ENCODE measurements around the gene IPCEF1.

IPCEF1 gene

GRCh38 chr6:154164397-154164796, 192.2 kb downstream of the IPCEF1 start:
- no peak for DNase-seq (ENCODE audit: low read depth in 2 of 2)

- DNase-seq (ENCODE audit: low read depth in 2 of 2) = no peak
Observed at GRCh38 chr6:154161689-154162088, 194.9 kb downstream of the IPCEF1 start.

- DNase-seq (ENCODE audit: low read depth in 2 of 2) = no peak
Observed at GRCh38 chr6:154159126-154159525, 197.5 kb downstream of the IPCEF1 start.

GRCh38 chr6:154157706-154158105, 198.9 kb downstream of the IPCEF1 start:
- no peak for DNase-seq (ENCODE audit: low read depth in 2 of 2)

GRCh38 chr6:154157082-154157481, 199.5 kb downstream of the IPCEF1 start:
- no peak for DNase-seq (ENCODE audit: low read depth in 2 of 2)

- peak; percentile 15 to 30 for DNase-seq (ENCODE audit: low read depth in 2 of 2)
Observed at GRCh38 chr6:154156135-154156896, 200.3 kb downstream of the IPCEF1 start.

GRCh38 chr6:154154389-154154967, 202.1 kb downstream of the IPCEF1 start:
- peak; percentile 33 to 38 for DNase-seq (ENCODE audit: low read depth in 2 of 2)

- no peak for DNase-seq (ENCODE audit: low read depth in 2 of 2)
Observed at GRCh38 chr6:154143753-154144152, 212.8 kb downstream of the IPCEF1 start.

GRCh38 chr6:154140743-154141142, 215.9 kb downstream of the IPCEF1 start:
- DNase-seq (ENCODE audit: low read depth in 2 of 2) = no peak

GRCh38 chr6:154139892-154140291, 216.7 kb downstream of the IPCEF1 start:
- no peak for DNase-seq (ENCODE audit: low read depth in 2 of 2)

- DNase-seq (ENCODE audit: low read depth in 2 of 2) = no peak
Observed at GRCh38 chr6:154138793-154139192, 217.8 kb downstream of the IPCEF1 start.

- no peak for DNase-seq (ENCODE audit: low read depth in 2 of 2)
Observed at GRCh38 chr6:154134471-154135147, 222.0 kb downstream of the IPCEF1 start.

GRCh38 chr6:154127657-154128056, 228.9 kb downstream of the IPCEF1 start:
- DNase-seq (ENCODE audit: low read depth in 2 of 2) = no peak

- no peak for DNase-seq (ENCODE audit: low read depth in 2 of 2)
Observed at GRCh38 chr6:154125421-154125820, 231.2 kb downstream of the IPCEF1 start.

- DNase-seq (ENCODE audit: low read depth in 2 of 2) = no peak
Observed at GRCh38 chr6:154123155-154123956, 233.2 kb downstream of the IPCEF1 start.

- no peak for DNase-seq (ENCODE audit: low read depth in 2 of 2)
Observed at GRCh38 chr6:154122195-154122925, 234.2 kb downstream of the IPCEF1 start.

GRCh38 chr6:154117485-154117884, 239.1 kb downstream of the IPCEF1 start:
- DNase-seq (ENCODE audit: low read depth in 2 of 2) = no peak

- no peak for DNase-seq (ENCODE audit: low read depth in 2 of 2)
Observed at GRCh38 chr6:154113392-154113791, 243.2 kb downstream of the IPCEF1 start.

- DNase-seq (ENCODE audit: low read depth in 2 of 2) = no peak
Observed at GRCh38 chr6:154112181-154112809, 244.3 kb downstream of the IPCEF1 start.

GRCh38 chr6:154111025-154111424, 245.6 kb downstream of the IPCEF1 start:
- no peak for DNase-seq (ENCODE audit: low read depth in 2 of 2)

- DNase-seq (ENCODE audit: low read depth in 2 of 2) = no peak
Observed at GRCh38 chr6:154106251-154106650, 250.4 kb downstream of the IPCEF1 start.

Data from stimulated activated CD4-positive, alpha-beta T cell treated with anti-CD3 and anti-CD28 coated beads, Interleukin-1b, Interleukin-23, amount 100 ng/mL, for 1 hour (primary cell).